NCI-H146 (cell line): ENCODE measurements around the gene CCDC80.

Experiments used
- DNase-seq: peaks from one replicate; lab custom pipeline; 2025; lab: John Stamatoyannopoulos, UW

CCDC80 gene

GRCh38 chr3:112665009-112665408, 24.1 kb upstream of the CCDC80 start:
- peak; percentile 47 for DNase-seq

- no peak for DNase-seq
These were observed 15.1 kb upstream of the CCDC80 start for GRCh38 chr3:112656043-112656442.

GRCh38 chr3:112654979-112655378, 14.0 kb upstream of the CCDC80 start:
- no peak for DNase-seq

- DNase-seq: no peak
These were observed 13.5 kb upstream of the CCDC80 start for GRCh38 chr3:112654492-112654891.

GRCh38 chr3:112653881-112654300, 12.9 kb upstream of the CCDC80 start:
- DNase-seq: no peak

GRCh38 chr3:112653209-112653871, 12.4 kb upstream of the CCDC80 start:
- DNase-seq: no peak

- no peak for DNase-seq
These were observed 10.6 kb upstream of the CCDC80 start for GRCh38 chr3:112651516-112651915.

GRCh38 chr3:112651071-112651470, 10.1 kb upstream of the CCDC80 start:
- no peak for DNase-seq

- DNase-seq: no peak
These were observed 9.5 kb upstream of the CCDC80 start for GRCh38 chr3:112650482-112650881.

- no peak for DNase-seq
These were observed 8.5 kb upstream of the CCDC80 start for GRCh38 chr3:112649478-112649735.

- no peak for DNase-seq
These were observed 6.2 kb upstream of the CCDC80 start for GRCh38 chr3:112647122-112647521.

GRCh38 chr3:112646623-112647022, 5.7 kb upstream of the CCDC80 start:
- DNase-seq: peak; percentile 53

GRCh38 chr3:112644453-112644852, 3.5 kb upstream of the CCDC80 start:
- no peak for DNase-seq

- no peak for DNase-seq
These were observed 2.8 kb upstream of the CCDC80 start for GRCh38 chr3:112643621-112644240.

- DNase-seq: peak; percentile 95
These were observed 2.1 kb upstream of the CCDC80 start for GRCh38 chr3:112642912-112643506.

GRCh38 chr3:112640276-112640929, 540 bp downstream of the CCDC80 start:
- no peak for DNase-seq

- no peak for DNase-seq
These were observed 1.3 kb downstream of the CCDC80 start for GRCh38 chr3:112639455-112640225.

- no peak for DNase-seq
These were observed 2.5 kb downstream of the CCDC80 start for GRCh38 chr3:112638327-112639020.

GRCh38 chr3:112637700-112638099, 3.2 kb downstream of the CCDC80 start:
- DNase-seq: no peak

GRCh38 chr3:112635674-112636073, 5.3 kb downstream of the CCDC80 start:
- DNase-seq: no peak

- peak; percentile 65 for DNase-seq
These were observed 6.0 kb downstream of the CCDC80 start for GRCh38 chr3:112634786-112635541.
